Muscle layer of colon (tissue), 2 donors: ENCODE measurements around the gene ICE1.

Experiments used
- H3K27ac ChIP-seq: one replicate; pipeline ENCODE4 v1.7.0; 2013; ENCODE audit warnings: low read depth, mild to moderate bottlenecking, low read length, moderate library complexity
- H3K27me3 ChIP-seq, 2 donors: one replicate each; pipeline ENCODE4 v1.7.0; 2013; ENCODE audit warnings: low read length in 2 of 2, mild to moderate bottlenecking in 2 of 2; ENCODE audit not compliant: insufficient read depth in 2 of 2, control insufficient read depth in 1 of 2
- H3K36me3 ChIP-seq: one replicate; pipeline ENCODE4 v1.7.0; 2013; ENCODE audit warnings: mild to moderate bottlenecking, low read length; ENCODE audit not compliant: insufficient read depth
- H3K4me1 ChIP-seq: one replicate; pipeline ENCODE4 v1.7.0; 2013; ENCODE audit warnings: mild to moderate bottlenecking, low read length; ENCODE audit not compliant: insufficient read depth
- H3K4me3 ChIP-seq, 2 donors: one replicate each; pipeline ENCODE4 v1.7.0; 2013; ENCODE audit warnings: low read length in 2 of 2, low read depth in 1 of 2, mild to moderate bottlenecking in 1 of 2, moderate library complexity in 1 of 2
- H3K9ac ChIP-seq: one replicate; pipeline ENCODE4 v1.7.0; 2013; ENCODE audit warnings: low read length
- H3K9me3 ChIP-seq: one replicate; pipeline ENCODE4 v1.7.0; 2013; ENCODE audit warnings: mild to moderate bottlenecking, low read length
- donor health status: abdominal sarcoma.
- donor health status: Adenocarcinoma of cecum.

Gene ICE1

DNA sequence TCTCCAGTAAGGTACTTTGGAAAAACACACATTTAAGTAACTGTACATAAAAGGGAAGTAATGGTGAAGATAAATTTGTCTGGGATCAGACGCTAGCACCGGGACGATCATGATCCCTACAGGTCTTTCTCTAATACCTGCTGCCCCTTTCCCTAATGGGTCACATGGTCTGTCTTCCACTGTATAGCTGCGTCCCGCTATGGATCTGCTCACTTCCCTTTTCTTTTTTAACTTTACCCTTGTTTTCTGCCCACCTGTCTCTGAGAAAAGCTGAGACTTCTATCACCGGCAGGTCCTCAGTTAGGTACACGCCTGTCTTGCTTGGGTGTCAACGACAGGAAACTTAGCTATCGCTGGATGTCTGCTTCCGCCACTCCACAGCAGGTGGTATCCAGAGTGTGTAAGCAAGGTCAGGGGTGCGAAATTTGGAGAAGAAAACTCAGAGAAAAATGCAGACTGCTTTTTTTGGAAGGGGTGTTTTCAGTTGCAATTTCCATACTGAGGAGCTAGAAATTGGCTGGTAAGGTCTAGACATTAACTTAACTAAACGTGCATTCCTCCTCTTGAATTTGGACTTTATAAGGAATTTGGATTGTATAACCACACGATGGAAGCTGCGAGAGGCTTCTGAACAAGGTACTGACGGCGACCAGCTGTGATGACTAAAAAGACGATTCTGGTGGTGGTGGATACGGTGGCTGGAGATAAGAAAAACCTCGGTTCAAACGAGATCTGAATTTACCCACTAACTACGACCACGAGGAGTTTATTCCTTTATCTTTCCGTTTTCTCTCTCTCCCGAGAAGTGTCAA lies 1.1 kb upstream of the ICE1 start:
- Histone ChIP-seq H3K36me3 (no peaks in the 10 kb centered on the region), H3K27ac (peak overlapping the region; percentile 91), H3K9ac (peak overlapping the region; percentile 29), H3K4me3 (peak overlapping the region; percentile 86 to 97), H3K4me1 (peaks cover 26% of the 10 kb centered on the region), H3K9me3 (no peaks in the 10 kb centered on the region), H3K27me3 (no peaks in the 10 kb centered on the region)

DNA sequence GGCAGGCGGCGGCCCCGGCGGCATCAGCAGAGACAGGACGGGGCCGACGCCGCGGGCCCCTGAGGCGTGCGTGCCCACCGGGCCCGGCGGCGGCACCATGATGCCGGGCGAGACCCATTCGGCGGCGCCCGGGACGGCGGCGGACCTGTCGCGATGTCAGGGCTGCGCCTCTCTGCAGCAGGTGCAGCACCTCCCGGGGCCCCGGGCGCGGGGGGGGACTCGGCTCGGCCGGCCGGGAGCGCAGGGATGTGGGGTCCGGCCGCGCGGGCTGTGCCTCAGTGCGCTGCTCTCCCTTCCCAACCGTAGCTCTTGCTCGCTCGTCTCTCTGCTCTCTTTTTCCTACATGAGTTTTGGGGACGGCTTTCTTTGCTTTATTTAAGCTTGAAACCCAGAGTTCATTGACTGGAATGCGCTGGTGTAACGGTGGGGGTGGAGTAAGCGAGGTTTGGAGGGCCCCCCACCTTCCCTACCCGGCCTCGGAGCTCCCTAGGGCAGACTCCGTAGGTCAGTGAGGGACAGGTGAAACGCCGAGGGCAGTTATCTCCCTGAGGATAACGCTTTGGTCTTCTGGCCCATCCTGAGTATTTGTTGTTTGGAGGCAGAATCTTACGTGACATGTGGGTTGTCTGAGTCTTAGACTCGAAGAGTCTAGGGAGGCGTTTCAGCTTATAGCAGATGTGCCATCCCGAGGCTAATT lies 490 bp downstream of the ICE1 start:
- H3K9ac ChIP-seq = peak overlapping the region; percentile 74
- no peaks in the 10 kb centered on the region for H3K9me3 ChIP-seq
- H3K27ac ChIP-seq = peak overlapping the region; percentile 91
- peak overlapping the region; percentile 86 to 97 for H3K4me3 ChIP-seq
- H3K4me1 ChIP-seq = peaks cover 26% of the 10 kb centered on the region
- H3K27me3 ChIP-seq = no peaks in the 10 kb centered on the region
- no peaks in the 10 kb centered on the region for H3K36me3 ChIP-seq

DNA sequence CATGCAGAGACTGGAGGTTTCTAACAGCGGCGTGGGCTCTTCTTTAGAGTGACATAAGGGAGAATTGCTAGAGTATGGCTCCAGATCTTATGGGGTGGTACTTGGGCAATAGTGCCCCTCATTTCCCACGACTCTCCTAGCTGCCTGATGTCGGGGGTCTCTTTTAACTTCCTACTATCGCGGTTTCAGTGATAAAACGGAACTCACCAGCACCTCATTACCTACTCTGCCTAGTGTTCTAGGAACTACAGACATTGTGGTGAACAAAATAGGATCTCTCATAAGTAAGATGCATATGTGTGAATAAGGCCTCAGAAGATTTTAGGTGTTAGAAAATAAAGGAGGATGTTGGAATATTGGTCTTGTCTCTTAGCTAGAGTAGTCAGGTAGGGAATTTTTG lies 1.1 kb downstream of the ICE1 start:
- no peaks in the 10 kb centered on the region for H3K27me3 ChIP-seq
- peak overlapping the region; percentile 74 for H3K9ac ChIP-seq
- peak overlapping the region; percentile 86 to 97 for H3K4me3 ChIP-seq
- H3K9me3 ChIP-seq = no peaks in the 10 kb centered on the region
- no peak overlapping the region for H3K27ac ChIP-seq
- H3K36me3 ChIP-seq = no peaks in the 10 kb centered on the region
- H3K4me1 ChIP-seq = peaks cover 26% of the 10 kb centered on the region

DNA sequence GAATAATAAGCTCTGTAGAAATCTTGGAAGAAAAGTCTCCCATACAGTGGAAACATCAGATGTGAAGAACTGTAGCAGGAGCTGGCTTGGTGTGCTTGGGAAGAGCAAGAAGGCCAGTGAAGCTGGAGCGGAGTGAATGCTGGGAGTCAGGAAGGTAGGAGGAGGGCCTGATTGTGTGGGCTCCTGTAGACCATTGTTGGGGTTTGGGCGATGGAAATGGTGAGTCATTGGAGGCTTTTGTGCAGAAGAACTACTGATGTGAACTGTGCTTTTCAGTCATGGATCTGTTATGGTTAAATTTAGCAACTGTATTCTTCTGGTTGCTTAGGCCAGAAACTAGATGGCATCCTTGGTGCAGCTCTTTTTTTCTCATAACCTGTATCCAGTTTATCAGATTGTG lies 2.3 kb downstream of the ICE1 start:
- H3K36me3 ChIP-seq = no peaks in the 10 kb centered on the region
- H3K9ac ChIP-seq = no peak overlapping the region
- H3K4me3 ChIP-seq = no peak overlapping the region
- peaks cover 26% of the 10 kb centered on the region for H3K4me1 ChIP-seq
- H3K27me3 ChIP-seq = no peaks in the 10 kb centered on the region
- no peaks in the 10 kb centered on the region for H3K9me3 ChIP-seq
- no peak overlapping the region for H3K27ac ChIP-seq

DNA sequence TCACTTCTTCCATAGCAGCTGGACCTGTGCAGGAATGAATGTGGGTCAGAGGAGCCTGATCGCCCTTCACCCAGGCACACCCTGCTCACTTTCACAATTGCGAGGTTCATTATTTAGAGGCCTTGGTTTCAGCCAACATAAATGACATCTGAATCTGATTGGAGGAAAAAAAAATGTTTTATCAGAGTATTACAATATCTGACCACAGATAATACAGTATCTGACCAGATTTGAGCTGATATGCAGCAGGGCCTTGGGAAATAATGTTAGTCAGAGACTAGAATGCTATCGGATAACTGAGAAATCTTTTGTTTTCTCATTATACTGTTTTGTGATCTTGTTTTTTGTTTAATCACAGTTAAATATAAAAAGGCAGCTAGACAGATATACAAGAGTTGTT lies 7.7 kb downstream of the ICE1 start:
- no peaks in the 10 kb centered on the region for H3K27me3 ChIP-seq
- no peak overlapping the region for H3K4me3 ChIP-seq
- H3K27ac ChIP-seq = no peak overlapping the region
- H3K9ac ChIP-seq = no peak overlapping the region
- H3K4me1 ChIP-seq = peaks cover 26% of the 10 kb centered on the region
- H3K36me3 ChIP-seq = no peaks in the 10 kb centered on the region
- H3K9me3 ChIP-seq = no peaks in the 10 kb centered on the region

DNA sequence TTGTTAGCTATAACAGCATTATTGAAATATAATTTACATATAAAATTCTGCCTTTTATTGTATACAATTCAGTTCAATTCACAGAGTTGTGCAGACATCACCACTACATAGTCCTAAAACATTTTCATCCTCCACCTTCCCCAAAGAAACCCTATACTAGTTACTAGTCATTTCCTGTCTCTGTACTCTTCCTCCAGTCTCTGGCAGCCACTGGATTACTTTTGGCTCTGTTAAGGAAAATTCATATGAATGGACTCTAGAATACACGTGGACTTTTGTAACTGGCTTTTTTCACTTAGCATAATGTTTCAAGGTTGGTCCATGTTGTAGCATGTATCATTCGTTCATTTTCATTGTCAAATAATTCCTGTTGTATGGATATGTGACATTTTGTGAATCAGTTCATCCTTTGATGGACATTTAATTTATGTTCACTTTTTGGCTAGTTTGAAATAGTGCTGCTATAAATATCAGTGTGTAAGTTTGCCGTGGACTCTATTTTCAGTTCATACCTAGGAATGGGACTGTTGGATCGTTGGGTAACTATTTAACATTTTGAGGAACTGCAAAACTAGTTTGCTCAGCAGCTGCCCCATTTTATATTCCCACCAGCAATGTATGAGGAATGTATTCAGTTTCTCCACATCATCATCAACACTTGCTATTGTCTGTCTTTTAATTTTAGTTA lies 9.7 kb downstream of the ICE1 start:
- peaks cover 18% of the 10 kb centered on the region for H3K4me1 ChIP-seq
- no peaks in the 10 kb centered on the region for H3K27me3 ChIP-seq
- no peak overlapping the region for H3K27ac ChIP-seq
- H3K9ac ChIP-seq = no peak overlapping the region
- H3K4me3 ChIP-seq = no peak overlapping the region
- H3K9me3 ChIP-seq = no peaks in the 10 kb centered on the region
- no peaks in the 10 kb centered on the region for H3K36me3 ChIP-seq

DNA sequence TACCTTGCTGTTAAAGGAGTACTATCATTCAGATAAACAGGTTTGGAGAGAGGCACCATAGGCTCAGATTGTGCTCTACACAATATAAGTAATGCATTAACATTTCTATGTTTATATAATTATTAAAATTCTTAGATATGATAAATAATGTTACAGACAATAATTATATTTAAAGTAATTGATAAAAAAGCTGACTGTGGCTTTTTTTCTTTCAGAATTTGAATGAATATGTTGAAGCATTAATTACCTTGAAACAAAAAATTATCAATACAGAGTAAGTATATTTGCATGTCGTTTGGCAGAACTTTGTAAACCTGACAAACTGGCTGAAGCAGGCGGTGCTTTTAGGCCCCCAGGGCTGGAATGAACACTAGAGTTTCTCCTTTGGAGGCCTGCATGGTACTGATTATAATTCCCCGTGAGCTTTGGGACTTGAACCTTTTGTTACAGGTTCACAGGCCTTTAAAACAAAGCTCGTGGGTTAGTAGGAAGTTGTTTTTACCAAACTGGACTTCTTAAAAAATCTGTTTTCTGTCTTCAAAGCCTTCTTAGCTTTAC lies 13.8 kb downstream of the ICE1 start:
- H3K4me3 ChIP-seq = no peak overlapping the region
- H3K9ac ChIP-seq = no peak overlapping the region
- no peaks in the 10 kb centered on the region for H3K27me3 ChIP-seq
- H3K4me1 ChIP-seq = peaks cover 10% of the 10 kb centered on the region
- H3K27ac ChIP-seq = no peak overlapping the region
- H3K36me3 ChIP-seq = peaks cover 4% of the 10 kb centered on the region
- H3K9me3 ChIP-seq = no peaks in the 10 kb centered on the region

DNA sequence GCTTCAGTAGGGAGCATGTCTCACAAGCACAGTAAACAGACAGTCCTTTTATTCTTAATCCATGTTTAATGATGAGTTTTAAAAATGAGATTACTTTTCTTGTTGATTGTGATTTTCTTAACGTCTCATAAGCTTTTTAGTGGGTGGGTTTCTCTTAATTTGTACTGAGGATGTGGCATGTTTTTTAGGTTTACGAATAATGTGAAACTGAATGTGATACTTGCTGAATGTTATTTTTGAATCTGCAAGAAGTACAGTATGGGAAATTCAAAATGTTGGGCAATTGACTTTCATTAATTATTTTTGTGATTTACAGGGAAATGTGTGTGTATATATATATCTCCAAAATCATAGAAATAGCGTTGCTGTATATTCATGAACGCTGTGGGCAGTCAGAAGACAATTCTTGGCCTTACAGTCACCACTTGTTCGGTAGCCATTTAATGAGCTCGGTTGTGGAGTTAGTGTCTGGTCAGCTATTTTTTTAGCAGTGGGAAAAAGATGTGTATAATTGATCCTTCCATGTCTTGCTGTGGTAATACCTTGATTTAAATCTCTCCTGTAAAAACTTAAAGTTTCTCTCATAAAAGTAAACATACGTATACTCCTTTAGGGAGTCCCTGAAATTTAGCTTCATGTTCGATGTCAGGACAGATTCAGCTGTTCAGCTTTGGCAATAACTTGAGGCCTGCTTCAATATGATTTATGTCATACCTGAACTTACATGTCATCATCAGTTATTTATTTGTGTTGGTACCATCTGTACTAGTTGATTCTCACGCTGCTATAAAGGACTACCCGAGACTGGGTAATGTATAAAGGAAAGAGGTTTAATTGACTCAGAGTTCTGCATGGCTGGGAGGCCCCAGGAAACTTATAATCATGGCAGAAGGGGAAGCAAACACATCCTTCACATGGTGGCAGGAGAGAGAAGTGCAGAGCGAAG lies 15.0 kb downstream of the ICE1 start:
- Histone ChIP-seq H3K4me3 (no peak overlapping the region), H3K36me3 (peaks cover 8% of the 10 kb centered on the region), H3K4me1 (peaks cover 10% of the 10 kb centered on the region), H3K9me3 (no peaks in the 10 kb centered on the region), H3K9ac (no peak overlapping the region), H3K27ac (no peak overlapping the region), H3K27me3 (no peaks in the 10 kb centered on the region)

DNA sequence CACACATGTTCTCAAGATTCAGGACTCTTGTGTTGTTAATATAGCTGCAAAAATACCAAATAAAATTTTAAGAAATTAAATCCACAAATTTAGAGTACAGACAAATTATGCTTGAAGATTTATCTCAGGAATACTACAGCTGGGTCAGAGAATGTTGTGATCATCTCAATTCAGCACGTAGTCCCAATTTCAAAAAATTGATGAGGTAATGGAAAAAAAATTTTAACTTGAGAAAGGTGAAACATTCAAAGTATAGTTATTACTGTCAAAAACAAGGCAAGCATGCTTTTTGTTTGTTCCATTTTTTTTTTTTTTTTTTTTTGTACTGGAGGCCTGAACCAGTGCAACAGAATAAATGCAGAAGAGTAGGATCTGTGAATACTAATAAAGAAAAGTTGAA lies 29.4 kb downstream of the ICE1 start:
- H3K27ac ChIP-seq = no peak overlapping the region
- no peak overlapping the region for H3K4me3 ChIP-seq
- no peaks in the 10 kb centered on the region for H3K27me3 ChIP-seq
- peaks cover 46% of the 10 kb centered on the region for H3K36me3 ChIP-seq
- no peaks in the 10 kb centered on the region for H3K9me3 ChIP-seq
- H3K9ac ChIP-seq = no peak overlapping the region
- H3K4me1 ChIP-seq = no peaks in the 10 kb centered on the region

DNA sequence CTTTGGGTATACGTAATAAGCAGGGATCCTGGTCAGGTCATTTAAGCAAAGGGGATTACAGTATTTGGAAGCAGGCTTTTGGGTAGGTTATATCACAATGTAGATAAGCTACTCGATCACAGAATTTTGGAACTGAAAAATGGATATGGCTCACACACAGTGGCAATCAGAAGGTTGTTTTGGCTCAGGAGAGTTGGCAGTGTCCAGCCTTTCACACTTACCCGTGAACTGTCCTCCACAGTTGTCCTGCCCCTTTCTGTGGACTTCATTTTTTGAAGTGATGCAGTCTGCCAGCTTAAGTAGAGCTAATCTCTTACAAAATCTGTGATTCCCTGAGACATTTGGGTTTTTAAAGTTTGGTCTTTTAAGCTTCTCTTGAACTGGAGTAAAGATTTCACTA lies 30.7 kb downstream of the ICE1 start:
- Histone ChIP-seq H3K9ac (no peak overlapping the region), H3K4me3 (no peak overlapping the region), H3K36me3 (peaks cover 57% of the 10 kb centered on the region), H3K27ac (no peak overlapping the region), H3K4me1 (no peaks in the 10 kb centered on the region), H3K27me3 (no peaks in the 10 kb centered on the region), H3K9me3 (no peaks in the 10 kb centered on the region)
